A549 (cell line): Measurements from ENCODE around the gene RALGAPA1. TPM values are rescaled to one million over a fixed set of nuclear protein-coding genes. Genes with fewer than 3 reads are reported as not detected.

Experiments used
- ATAC-seq, 2 experiments: fragments of 200-7000 bp in 1 of 2; fragments of >200 bp in 1 of 2; cut with Nextera tagmentation in 1 of 2; cut with Tn5 transposase in 1 of 2; 3 replicates each; pipeline versions ENCODE4 v1.8.0 to v1.9.1; 2018 to 2020; ENCODE audit warnings: mild to moderate bottlenecking in 1 of 2, moderate library complexity in 1 of 2
- CTCF ChIA-PET: fragments of 300-600 bp; sonication (Branson Sonifier 250); formaldehyde crosslinking; extraction: SDS; loops from one replicate; lab custom pipeline; 2021; ENCODE audit warnings: antibody characterized with exemption, inconsistent platforms; lab: Yijun Ruan, JAX
- POLR2A ChIA-PET: fragments of 350-600 bp; formaldehyde crosslinking; extraction: SDS; loops from one replicate; lab custom pipeline; 2021; ENCODE audit warnings: antibody characterized with exemption, inconsistent platforms; lab: Yijun Ruan, JAX
- DNase-seq, 2 experiments: peaks; one replicate each; pipeline versions ENCODE4 v3.0.0 to v3.0.0-alpha.2; 2011 to 2016; ENCODE audit warnings: low read depth in 1 of 2, low spot score in 1 of 2
- FAIRE-seq: peaks from 2 replicates; lab custom pipeline; 2011; peaks lifted over from hg19 to GRCh38; lab: Jason Lieb, UNC
- H3K27ac ChIP-seq, 2 experiments: fragments of >200 bp; sonication (Bioruptor Twin); formaldehyde crosslinking; 3 replicates each; pipeline ENCODE4 v1.5.1; 2016 to 2017
- H3K4me1 ChIP-seq: fragments of >200 bp; sonication (Bioruptor Twin); formaldehyde crosslinking; 3 replicates; pipeline ENCODE4 v1.6.1; 2016
- H3K4me2 ChIP-seq: fragments of >200 bp; sonication (Bioruptor Twin); formaldehyde crosslinking; 3 replicates; pipeline ENCODE4 v1.6.1; 2016
- H3K4me3 ChIP-seq: fragments of >200 bp; sonication (Bioruptor Twin); formaldehyde crosslinking; 3 replicates; pipeline ENCODE4 v1.5.1; 2016
- H3K9me3 ChIP-seq: fragments of >200 bp; sonication (Bioruptor Twin); formaldehyde crosslinking; 3 replicates; pipeline ENCODE4 v1.6.1; 2016
- CBX2 ChIP-seq: fragments of 200-600 bp; sonication (generic); IDR thresholded peaks from 2 replicates; pipeline ENCODE4 v1.6.1; 2016; ENCODE audit warnings: low read depth, mild to moderate bottlenecking, borderline replicate concordance
- CHD2 ChIP-seq: fragments of 150-350 bp; IDR thresholded peaks from 2 replicates; pipeline ENCODE4 v1.6.1; 2014; ENCODE audit warnings: low read length; ENCODE audit not compliant: partially characterized antibody
- EHF ChIP-seq: fragments of 250-450 bp; sonication (Bioruptor Pico); IDR thresholded peaks from 2 replicates; pipeline ENCODE4 v1.5.0; 2020; ENCODE audit warnings: mild to moderate bottlenecking
- ESRRA ChIP-seq: fragments of 150-350 bp; IDR thresholded peaks from 2 replicates; pipeline ENCODE4 v1.6.1; 2014; ENCODE audit warnings: mild to moderate bottlenecking, low read length, borderline replicate concordance
- FOSL2 ChIP-seq, 2 experiments: fragments of 450-650 bp in 1 of 2; fragments of >200 bp in 1 of 2; sonication (Bioruptor Twin) in 1 of 2; formaldehyde crosslinking; IDR thresholded peaks; 2 replicates each; pipeline versions ENCODE4 v1.5.0 to v1.6.1; 2016 to 2020; ENCODE audit warnings: mild to moderate bottlenecking in 1 of 2, moderate library complexity in 1 of 2
- FOXS1 ChIP-seq: fragments of 250-450 bp; sonication (Bioruptor Pico); IDR thresholded peaks from 2 replicates; pipeline ENCODE4 v1.5.0; 2020; ENCODE audit warnings: mild to moderate bottlenecking, moderate library complexity
- HEYL ChIP-seq: fragments of 250-450 bp; sonication (Bioruptor Pico); IDR thresholded peaks from 2 replicates; pipeline ENCODE4 v1.8.0; 2021; ENCODE audit warnings: mild to moderate bottlenecking, moderate library complexity
- HOXA7 ChIP-seq: fragments of 250-450 bp; sonication (Bioruptor Pico); IDR thresholded peaks from 2 replicates; pipeline ENCODE4 v1.5.0; 2020; ENCODE audit warnings: mild to moderate bottlenecking, moderate library complexity
- JUNB ChIP-seq: fragments of >200 bp; sonication (Bioruptor Twin); formaldehyde crosslinking; IDR thresholded peaks from 2 replicates; pipeline ENCODE4 v1.6.1; 2016
- KDM1A ChIP-seq: fragments of 200-600 bp; sonication (generic); IDR thresholded peaks from 2 replicates; pipeline ENCODE4 v1.6.1; 2016; ENCODE audit warnings: low read depth, mild to moderate bottlenecking
- MAFK ChIP-seq: fragments of 450-650 bp; IDR thresholded peaks from 2 replicates; pipeline ENCODE4 v1.6.1; 2014; ENCODE audit not compliant: partially characterized antibody
- MYC ChIP-seq: IDR thresholded peaks from 2 replicates; pipeline ENCODE4 v1.6.1; 2012; ENCODE audit warnings: mild to moderate bottlenecking, inconsistent platforms, low read length, improper control_type of control experiment, borderline replicate concordance
- NR3C1 ChIP-seq: fragments of >200 bp; sonication (Bioruptor Twin); formaldehyde crosslinking; IDR thresholded peaks from 3 replicates; pipeline ENCODE4 v1.6.1; 2017
- POLR2A ChIP-seq: IDR thresholded peaks from 2 replicates; pipeline ENCODE4 v1.6.1; 2012; ENCODE audit warnings: mild to moderate bottlenecking, low read length
- POLR2AphosphoS2 ChIP-seq: conservative IDR thresholded peaks from 2 replicates; pipeline ENCODE4 v1.6.1; 2012; ENCODE audit warnings: low read length, improper control_type of control experiment, inconsistent platforms
- RAD21 ChIP-seq, 2 experiments: fragments of >200 bp in 1 of 2; sonication (Bioruptor Twin) in 1 of 2; formaldehyde crosslinking in 1 of 2; IDR thresholded peaks in 1 of 2; conservative IDR thresholded peaks in 1 of 2; 2 replicates in 1 of 2; 3 replicates in 1 of 2; pipeline ENCODE4 v1.6.1; 2012 to 2018; ENCODE audit warnings: inconsistent platforms in 1 of 2
- RARB ChIP-seq: fragments of 250-450 bp; sonication (Bioruptor Pico); IDR thresholded peaks from 2 replicates; pipeline ENCODE4 v1.8.0; 2021; ENCODE audit warnings: mild to moderate bottlenecking, moderate library complexity
- RCOR1 ChIP-seq: fragments of 150-350 bp; IDR thresholded peaks from 2 replicates; pipeline ENCODE4 v1.6.1; 2014; ENCODE audit warnings: antibody characterized with exemption, low read length, low read depth
- RFX5 ChIP-seq: fragments of 450-650 bp; IDR thresholded peaks from 2 replicates; pipeline ENCODE4 v1.7.1; 2014; ENCODE audit warnings: antibody characterized with exemption, mild to moderate bottlenecking, moderate library complexity
- RNF2 ChIP-seq: fragments of 200-600 bp; sonication (generic); IDR thresholded peaks from 2 replicates; pipeline ENCODE4 v1.6.1; 2016; ENCODE audit warnings: low read depth, mild to moderate bottlenecking, antibody characterized with exemption, moderate library complexity, borderline replicate concordance
- SMC3 ChIP-seq: fragments of >200 bp; sonication (Bioruptor Twin); formaldehyde crosslinking; IDR thresholded peaks from 3 replicates; pipeline ENCODE4 v1.6.1; 2018; ENCODE audit warnings: inconsistent platforms
- SREBF2 ChIP-seq: fragments of 450-650 bp; IDR thresholded peaks from 2 replicates; pipeline ENCODE4 v1.6.1; 2014; ENCODE audit warnings: mild to moderate bottlenecking, moderate library complexity
- TP53 ChIP-seq: fragments of 250-450 bp; sonication (Bioruptor Pico); IDR thresholded peaks from 2 replicates; pipeline ENCODE4 v1.5.0; 2021; ENCODE audit warnings: mild to moderate bottlenecking, moderate library complexity
- ZNF302 ChIP-seq: fragments of 250-450 bp; sonication (Bioruptor Pico); IDR thresholded peaks from 2 replicates; pipeline ENCODE4 v1.9.0; 2021; ENCODE audit warnings: inconsistent platforms, mild to moderate bottlenecking, moderate library complexity
- WGBS: methylation state at CpG from one replicate; pipeline ENCODE4 v1.1.6; 2017; ENCODE audit errors: missing lambda C conversion rate; 5-methylcytosine and 5-hydroxymethylcytosine counted together
- polyA plus RNA-seq, 4 experiments: library from polyadenylated mRNA; depleted of rRNA in 3 of 4; stranded (reverse); fragments of >200 nt; fragmentation: RNase III in 1 of 4; extraction: RNeasy Plus Mini Kit Qiagen cat#74134 plus additional on column Dnase treatment in 1 of 4; gene quantifications; 2 replicates in 3 of 4; 3 replicates in 1 of 4; pipeline ENCODE4 v1.2.3, GENCODE V29; 2011 to 2017
- TF ChIP-seq, protein P1 (sequence below): fragments of 450-650 bp; IDR thresholded peaks from 2 replicates; pipeline ENCODE4 v1.6.1; 2014; ENCODE audit warnings: antibody characterized with exemption
- TF ChIP-seq, protein P2 (sequence below): IDR thresholded peaks from 2 replicates; pipeline ENCODE4 v1.6.1; 2012
- TF ChIP-seq, protein P3 (sequence below): fragments of 250-450 bp; sonication (Bioruptor Pico); IDR thresholded peaks from 2 replicates; pipeline ENCODE4 v1.5.0; 2021; ENCODE audit warnings: mild to moderate bottlenecking, moderate library complexity, borderline replicate concordance

RALGAPA1 gene
- polyA plus RNA-seq, 2 of the 4 experiments (the other 2 are of a cell fraction), result 8.2 to 17.1 TPM

DNA sequence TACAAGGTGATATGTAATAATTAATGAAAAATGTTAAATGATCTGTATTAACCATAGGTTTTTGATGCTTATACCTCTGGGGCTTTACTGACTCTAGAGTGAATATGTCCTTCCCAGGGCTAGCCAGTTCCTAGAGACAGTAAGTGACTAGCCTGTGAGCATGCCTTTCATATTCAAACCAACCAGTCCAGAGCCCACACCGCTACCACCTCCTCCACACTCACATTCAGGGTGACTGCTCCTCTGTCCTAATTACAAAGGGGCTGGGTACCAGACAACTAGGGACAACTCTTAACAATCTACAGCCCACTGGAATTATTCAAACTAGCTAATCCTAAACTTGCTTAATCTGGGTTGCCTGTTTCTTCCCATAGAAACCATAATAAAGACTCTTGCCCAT is 49.0 kb downstream of the RALGAPA1 start (continued):
- TF ChIP-seq, protein P1, sequence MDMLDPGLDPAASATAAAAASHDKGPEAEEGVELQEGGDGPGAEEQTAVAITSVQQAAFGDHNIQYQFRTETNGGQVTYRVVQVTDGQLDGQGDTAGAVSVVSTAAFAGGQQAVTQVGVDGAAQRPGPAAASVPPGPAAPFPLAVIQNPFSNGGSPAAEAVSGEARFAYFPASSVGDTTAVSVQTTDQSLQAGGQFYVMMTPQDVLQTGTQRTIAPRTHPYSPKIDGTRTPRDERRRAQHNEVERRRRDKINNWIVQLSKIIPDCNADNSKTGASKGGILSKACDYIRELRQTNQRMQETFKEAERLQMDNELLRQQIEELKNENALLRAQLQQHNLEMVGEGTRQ, result no peak
- no peak for TF ChIP-seq MAFK
- no peak for TF ChIP-seq RNF2
- TF ChIP-seq RCOR1, result no peak
- TF ChIP-seq RARB (CRISPR knock-in tag), result no peak
- TF ChIP-seq TP53 (CRISPR knock-in tag), result no peak

DNA sequence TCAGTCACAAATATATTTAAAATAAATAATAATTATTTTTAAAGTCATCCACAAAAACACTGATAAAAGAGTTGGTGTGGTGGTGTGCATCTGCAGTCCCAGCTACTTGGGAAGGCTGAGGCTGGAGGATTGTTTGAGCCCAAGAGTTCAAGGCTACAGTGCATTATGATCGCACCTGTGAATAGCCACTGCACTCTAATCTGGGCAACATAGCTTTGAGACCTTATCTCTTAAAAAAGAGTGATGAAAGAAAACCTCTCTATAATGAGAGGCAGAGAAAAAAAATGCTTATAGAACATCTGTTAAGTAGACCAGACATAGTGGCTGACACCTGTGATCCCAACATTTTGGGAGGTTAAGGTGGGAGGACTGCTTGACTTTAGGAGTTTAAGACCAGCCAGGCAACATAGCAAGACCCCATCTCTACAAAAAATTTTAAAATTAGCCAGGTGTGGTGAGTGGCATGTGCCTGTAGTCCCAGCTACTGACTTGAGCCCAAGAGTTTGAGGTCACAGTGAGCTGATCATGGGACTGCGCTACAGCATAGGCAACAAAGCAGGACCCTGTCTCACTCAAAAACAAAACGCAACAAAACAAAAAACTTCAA is 50.5 kb downstream of the RALGAPA1 start:
- ChIA-PET POLR2A (no interaction called here), CTCF (interaction anchor here (0.6 to 1.4 kb wide), 3 partner anchors 18 to 59 kb away, joined by 3 to 5 read pairs (median 3); no protein-coding TSS in a partner anchor)
- Histone ChIP-seq H3K4me2 (no peak overlapping the region), H3K4me3 (no peak overlapping the region), H3K27ac (no peak overlapping the region), H3K9me3 (no peaks in the 10 kb centered on the region), H3K4me1 (no peaks in the 10 kb centered on the region)
- WGBS, result 92% methylated on average over 3 of the region's 3 CpGs
- DNase-seq (no peak), FAIRE-seq (no peak), ATAC-seq (no peak)
- TF ChIP-seq, protein P1, result no peak
- no peak for TF ChIP-seq ZNF302 (CRISPR knock-in tag)

DNA sequence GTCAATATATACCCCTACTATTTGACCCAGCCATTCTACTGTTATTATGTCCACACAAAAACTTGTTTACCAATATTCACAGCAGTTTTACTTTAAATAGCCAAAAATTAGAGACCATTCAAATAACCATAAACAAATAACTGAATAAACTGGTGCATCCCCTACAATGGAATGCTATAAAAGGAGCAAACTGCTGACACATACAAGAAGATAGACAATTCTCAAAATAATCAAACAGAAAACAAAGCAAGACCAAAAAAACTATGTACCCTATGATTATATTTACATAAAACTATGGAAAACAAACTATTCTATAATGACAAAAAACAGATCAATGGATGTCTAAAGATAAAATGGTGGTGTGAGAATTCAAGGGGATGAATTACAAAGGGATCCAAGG is 54.4 kb downstream of the RALGAPA1 start:
- TF ChIP-seq NR3C1 (no peak), MAFK (peak; percentile 34), CBX2 (no peak), SREBF2 (no peak), HEYL (CRISPR knock-in tag) (no peak)
- no peak for ATAC-seq
- Histone ChIP-seq H3K9me3 (no peaks in the 10 kb centered on the region), H3K4me1 (no peaks in the 10 kb centered on the region), H3K4me3 (no peak overlapping the region), H3K4me2 (no peak overlapping the region), H3K27ac (no peak overlapping the region)
- POLR2A ChIA-PET, result interaction anchor here (1.1 kb wide), 1 partner anchor 52 kb away, joined by 4 read pairs; no protein-coding TSS in a partner anchor
- FAIRE-seq, result no peak
- no peak for DNase-seq
- CTCF ChIA-PET, result no interaction called here

DNA sequence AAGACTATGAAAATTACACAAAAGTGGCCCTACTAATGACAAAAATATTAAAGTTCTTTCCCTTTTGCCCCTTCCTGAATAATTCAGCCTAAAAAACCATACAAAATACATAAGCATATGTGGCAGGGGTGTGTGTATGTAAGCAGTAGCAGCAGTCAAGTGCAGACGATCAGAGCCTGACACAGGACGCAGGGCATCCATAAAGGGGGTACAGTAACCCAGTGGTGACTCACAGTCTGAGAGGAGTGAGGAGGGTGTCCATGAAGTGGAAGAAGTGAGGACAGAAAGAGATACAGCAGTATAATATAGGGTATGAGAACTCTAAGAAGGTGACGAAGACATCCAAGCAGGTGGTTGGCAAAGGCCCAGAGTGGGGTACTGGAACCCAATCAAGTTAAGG is 56.7 kb downstream of the RALGAPA1 start:
- Histone ChIP-seq H3K4me1 (peaks cover 5% of the 10 kb centered on the region; the same call in 2 of the 3 replicates), H3K4me3 (no peak overlapping the region), H3K4me2 (no peak overlapping the region), H3K27ac (no peak overlapping the region), H3K9me3 (no peaks in the 10 kb centered on the region)
- ChIA-PET POLR2A (no interaction called here), CTCF (no interaction called here)
- FAIRE-seq (no peak), ATAC-seq (no peak), DNase-seq (no peak)
- 82% methylated on average over 3 of the region's 3 CpGs for WGBS
- no peak for TF ChIP-seq SREBF2
- no peak for TF ChIP-seq JUNB
- no peak for TF ChIP-seq RAD21 (conservative IDR thresholded peaks at IDR 0.05 in 1 of 2, IDR thresholded peaks at IDR 0.05 in 1 of 2)
- no peak for TF ChIP-seq CHD2
- TF ChIP-seq CBX2, result no peak
- TF ChIP-seq, protein P2, sequence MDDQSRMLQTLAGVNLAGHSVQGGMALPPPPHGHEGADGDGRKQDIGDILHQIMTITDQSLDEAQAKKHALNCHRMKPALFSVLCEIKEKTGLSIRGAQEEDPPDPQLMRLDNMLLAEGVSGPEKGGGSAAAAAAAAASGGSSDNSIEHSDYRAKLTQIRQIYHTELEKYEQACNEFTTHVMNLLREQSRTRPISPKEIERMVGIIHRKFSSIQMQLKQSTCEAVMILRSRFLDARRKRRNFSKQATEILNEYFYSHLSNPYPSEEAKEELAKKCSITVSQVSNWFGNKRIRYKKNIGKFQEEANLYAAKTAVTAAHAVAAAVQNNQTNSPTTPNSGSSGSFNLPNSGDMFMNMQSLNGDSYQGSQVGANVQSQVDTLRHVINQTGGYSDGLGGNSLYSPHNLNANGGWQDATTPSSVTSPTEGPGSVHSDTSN, result no peak
- TF ChIP-seq EHF (CRISPR knock-in tag), result no peak
- TF ChIP-seq POLR2A, result no peak
- TF ChIP-seq POLR2AphosphoS2, result no peak
- no peak for TF ChIP-seq KDM1A
- TF ChIP-seq HOXA7 (CRISPR knock-in tag), result no peak
- TF ChIP-seq RNF2, result no peak
- TF ChIP-seq RCOR1, result no peak
- no peak for TF ChIP-seq SMC3
- TF ChIP-seq, protein P3, sequence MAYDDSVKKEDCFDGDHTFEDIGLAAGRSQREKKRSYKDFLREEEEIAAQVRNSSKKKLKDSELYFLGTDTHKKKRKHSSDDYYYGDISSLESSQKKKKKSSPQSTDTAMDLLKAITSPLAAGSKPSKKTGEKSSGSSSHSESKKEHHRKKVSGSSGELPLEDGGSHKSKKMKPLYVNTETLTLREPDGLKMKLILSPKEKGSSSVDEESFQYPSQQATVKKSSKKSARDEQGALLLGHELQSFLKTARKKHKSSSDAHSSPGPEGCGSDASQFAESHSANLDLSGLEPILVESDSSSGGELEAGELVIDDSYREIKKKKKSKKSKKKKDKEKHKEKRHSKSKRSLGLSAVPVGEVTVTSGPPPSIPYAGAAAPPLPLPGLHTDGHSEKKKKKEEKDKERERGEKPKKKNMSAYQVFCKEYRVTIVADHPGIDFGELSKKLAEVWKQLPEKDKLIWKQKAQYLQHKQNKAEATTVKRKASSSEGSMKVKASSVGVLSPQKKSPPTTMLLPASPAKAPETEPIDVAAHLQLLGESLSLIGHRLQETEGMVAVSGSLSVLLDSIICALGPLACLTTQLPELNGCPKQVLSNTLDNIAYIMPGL, result no peak
- no peak for TF ChIP-seq MYC
- no peak for TF ChIP-seq RFX5
- TF ChIP-seq FOSL2 (IDR thresholded peaks at IDR 0.05), result no peak
- no peak for TF ChIP-seq FOSL2 (CRISPR knock-in tag; IDR thresholded peaks at IDR 0.05)
- TF ChIP-seq FOXS1 (CRISPR knock-in tag), result no peak
- TF ChIP-seq ESRRA, result no peak
